GM19043 (cell line): ENCODE data around the gene HACL1.

Source experiments
- ATAC-seq: cut with Tn5 transposase; IDR thresholded peaks from one replicate; pipeline ENCODE4 v1.9.1; 2021; ENCODE audit warnings: low read depth; ENCODE audit not compliant: unreplicated experiment

Gene HACL1

DNA sequence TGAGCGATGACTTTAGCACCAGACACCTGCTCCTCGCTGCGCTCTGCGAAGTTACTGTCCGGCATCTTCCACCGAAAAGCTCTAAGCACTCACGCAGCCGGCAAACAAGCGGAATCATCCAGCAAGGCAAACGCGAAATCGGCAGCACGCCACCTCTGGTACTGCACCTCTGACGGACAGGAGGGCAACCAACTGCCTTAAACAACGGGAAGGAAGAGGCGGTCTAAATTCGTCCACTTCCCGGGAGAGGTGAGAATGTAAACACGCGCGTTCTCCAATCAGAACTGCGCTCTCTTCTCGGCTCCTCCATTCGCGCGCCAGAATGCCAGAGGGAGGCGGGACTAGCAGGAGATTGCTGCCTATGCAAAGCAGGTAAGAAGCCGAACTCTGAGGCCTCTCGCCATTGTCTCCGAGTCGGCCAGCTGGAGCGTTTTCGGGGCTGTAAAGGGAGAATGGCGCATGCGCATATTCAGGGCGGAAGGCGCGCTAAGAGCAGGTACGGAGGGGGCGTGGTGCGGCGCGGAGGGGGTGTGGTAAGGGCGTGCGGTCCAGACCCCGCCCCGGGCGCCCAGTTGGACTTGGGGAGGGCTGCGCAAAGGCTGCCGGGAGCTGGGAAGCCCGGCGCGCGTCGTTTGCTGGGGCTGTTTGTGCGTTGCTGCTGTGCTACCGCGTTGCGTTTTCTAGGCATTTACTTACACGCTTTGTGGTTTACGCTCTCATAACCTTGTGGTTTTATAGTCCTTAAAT lies at the start of gene HACL1, which contains the start of gene BTD:
Gene HACL1, minus strand, starts transcription at position 171 of the 747 bp plus-strand sequence. Its CDS starts 106 bp downstream, at position 65.
Gene BTD, plus strand, starts transcription at position 347 of the 747 bp plus-strand sequence. CDS start 33,695 bp downstream, outside the sequence.
- peak; percentile 94 for ATAC-seq

DNA sequence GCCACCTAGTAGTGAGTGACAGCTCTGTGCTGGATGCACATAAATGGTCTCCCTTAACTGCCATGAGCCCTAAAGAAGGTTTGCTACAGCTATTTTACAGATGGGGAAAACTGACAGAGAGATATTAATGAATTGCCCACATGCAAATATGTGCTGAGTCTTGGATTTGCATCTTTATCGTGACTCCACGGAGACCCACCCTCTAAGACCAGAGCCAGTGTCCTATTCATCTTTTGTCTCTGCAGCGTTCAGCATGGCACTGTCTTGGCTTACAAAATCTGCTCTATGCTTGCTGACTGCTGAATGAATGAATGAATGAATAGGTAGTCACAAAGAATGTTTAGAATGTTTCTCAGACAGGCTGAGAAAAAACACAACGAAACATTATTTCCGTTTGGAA lies 48.5 kb upstream of the HACL1 start:
- no peak for ATAC-seq

- no peak for ATAC-seq
Observed at GRCh38 chr3:15649341-15649740, 48.0 kb upstream of the HACL1 start.

DNA sequence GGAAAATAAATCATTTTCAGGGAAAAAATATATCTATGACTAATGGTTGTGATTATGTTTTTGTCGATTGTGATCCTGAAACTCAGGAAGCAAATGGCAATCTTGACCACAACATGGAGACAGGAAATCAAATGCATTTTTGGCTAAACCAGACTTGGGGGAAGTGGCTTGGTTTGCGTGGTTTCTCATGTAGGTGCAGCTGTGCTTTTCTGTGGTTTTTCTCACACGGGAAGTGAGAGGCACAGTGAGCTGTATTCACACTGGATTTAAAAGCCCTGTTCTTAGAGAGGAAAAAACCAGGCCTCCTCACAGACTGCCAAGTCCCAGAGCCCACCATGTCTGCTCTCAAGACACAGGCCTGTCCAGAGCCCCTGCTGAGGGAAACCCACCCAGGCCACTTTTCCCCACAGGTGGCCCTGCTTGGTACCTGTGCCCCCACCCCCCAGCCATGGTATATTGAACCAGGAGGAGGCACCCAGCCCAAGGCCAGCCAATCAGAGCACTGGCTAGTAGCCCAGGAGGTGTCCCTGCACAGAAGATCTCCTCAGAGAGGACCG lies 46.3 kb upstream of the HACL1 start:
- peak; percentile 94 for ATAC-seq

DNA sequence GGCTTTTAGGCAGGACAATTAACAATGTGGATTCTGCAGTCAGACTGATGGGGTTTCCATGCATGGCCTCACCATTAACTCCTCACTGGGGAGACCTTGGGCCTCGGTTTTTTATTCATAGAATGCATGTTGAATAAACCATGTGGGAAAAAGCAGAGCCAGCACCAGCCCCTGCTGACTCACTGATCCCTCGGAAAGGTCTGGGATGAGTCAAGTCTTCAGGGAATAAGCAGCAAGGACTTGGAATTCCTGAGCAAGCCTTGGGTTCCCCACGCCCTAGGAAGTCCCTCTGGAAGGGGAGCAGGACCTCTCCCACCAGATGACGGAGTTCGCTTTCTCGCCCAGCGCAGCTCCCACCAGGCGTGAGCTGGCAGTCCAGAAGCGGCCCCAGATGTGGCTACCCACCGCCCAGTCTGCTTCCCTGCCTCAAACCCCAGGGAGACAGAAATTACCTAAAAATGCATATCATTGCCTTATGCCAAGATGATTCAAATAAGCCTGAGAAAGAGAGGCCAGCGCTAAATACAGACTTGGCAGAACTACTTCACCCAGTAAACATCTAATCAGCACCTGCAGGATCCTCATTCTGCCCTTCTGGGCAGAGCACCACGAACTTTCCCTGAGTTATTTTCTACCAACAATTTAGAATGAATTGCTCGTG lies 45.6 kb upstream of the HACL1 start:
- ATAC-seq = no peak

GRCh38 chr3:15645740-15646501 lies 44.6 kb upstream of the HACL1 start:
- no peak for ATAC-seq

GRCh38 chr3:15645246-15645645 lies 43.9 kb upstream of the HACL1 start:
- ATAC-seq = no peak

GRCh38 chr3:15638891-15639262 lies 37.5 kb upstream of the HACL1 start:
- ATAC-seq = no peak

DNA sequence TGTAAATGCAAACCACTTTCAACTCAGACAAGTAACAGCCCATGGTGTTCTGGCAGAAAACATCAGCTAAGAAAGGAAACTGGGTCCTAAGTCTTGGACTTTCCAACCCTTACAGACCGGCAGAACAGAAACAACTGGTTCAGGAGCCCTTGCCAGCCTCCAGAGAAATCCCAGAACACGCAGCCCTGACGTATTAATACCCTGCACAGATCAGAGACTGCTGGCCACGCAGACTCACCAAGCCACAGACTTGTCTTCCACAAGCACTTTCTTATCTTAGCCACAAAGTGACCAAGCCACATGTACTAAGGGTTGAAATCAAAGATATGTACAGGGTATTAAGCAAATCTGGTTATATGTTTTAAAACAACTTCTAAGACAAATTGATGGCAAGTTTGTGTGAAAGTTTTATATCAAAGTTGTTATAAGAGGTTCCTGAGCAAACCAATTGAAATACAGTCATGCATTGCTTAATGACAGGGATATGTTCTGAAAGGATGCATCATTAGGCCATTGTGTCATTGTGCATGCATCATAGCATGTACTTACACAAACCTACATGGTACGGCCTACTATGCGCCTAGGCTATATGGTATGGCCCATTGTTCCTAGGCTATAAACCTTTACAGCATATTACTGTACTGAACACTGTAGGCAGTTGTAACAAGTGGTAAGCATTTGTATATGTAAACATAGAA lies 37.0 kb upstream of the HACL1 start:
- ATAC-seq = no peak

DNA sequence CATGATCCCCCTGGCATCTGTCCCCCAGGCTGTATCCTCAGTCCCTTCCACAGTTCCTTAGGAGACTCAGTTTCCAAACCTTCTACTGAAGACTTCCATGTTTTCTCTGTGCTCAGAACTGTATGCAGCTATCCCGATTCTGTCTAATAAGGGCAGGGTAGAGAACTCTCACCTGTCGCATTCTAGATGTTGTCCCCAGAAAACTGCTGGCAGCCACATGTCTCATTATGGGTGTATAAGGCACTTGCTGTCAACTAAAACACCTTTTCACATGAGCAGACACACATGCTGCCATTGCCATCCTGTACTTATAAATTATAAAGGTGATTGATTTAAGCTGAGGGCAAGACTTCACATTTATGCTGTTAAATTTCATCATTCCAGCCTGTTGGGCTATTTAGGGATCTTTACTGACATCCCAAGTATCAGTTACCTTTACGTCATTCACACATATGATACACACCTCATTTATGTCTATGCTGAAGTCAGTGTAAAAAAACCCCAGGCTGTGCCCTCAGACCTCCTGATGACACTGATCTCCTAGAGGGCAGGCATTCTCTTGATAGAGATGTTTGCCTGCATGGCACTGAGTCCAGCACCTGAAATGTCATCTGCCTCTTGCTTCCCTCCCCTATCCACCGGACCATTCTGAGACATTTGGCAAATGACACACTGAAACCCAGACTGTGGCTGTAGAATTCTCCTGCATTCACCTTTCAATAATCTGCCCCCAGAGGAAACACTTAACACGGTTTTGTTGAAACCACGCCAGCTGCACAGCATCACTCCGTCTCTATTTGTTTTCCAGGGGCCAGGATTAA lies 36.0 kb upstream of the HACL1 start:
- ATAC-seq = no peak

- ATAC-seq = peak; percentile 55
Observed at GRCh38 chr3:15636028-15636709, 34.8 kb upstream of the HACL1 start.

GRCh38 chr3:15635121-15635661 lies 33.8 kb upstream of the HACL1 start:
- ATAC-seq = no peak

DNA sequence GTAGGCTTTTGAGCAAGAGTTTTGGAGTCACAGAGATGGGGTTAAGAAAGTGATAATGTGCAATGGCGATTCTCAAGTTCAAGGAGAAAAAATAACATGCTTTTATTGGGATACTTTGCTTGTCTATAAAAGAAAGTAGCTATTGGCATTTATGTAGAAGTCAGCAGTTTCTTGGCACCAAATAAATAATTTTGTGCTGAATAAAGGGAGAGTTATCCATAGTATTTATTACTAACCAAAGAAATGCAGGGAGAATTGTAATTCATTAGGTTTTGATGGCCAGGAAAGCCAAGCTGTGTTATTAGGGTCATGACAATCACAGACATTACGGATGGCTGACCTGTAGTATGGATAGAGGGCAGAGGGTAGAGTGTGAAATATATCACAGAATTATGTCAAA lies 33.3 kb upstream of the HACL1 start:
- no peak for ATAC-seq

- no peak for ATAC-seq
Observed at GRCh38 chr3:15633766-15634598, 32.6 kb upstream of the HACL1 start.

DNA sequence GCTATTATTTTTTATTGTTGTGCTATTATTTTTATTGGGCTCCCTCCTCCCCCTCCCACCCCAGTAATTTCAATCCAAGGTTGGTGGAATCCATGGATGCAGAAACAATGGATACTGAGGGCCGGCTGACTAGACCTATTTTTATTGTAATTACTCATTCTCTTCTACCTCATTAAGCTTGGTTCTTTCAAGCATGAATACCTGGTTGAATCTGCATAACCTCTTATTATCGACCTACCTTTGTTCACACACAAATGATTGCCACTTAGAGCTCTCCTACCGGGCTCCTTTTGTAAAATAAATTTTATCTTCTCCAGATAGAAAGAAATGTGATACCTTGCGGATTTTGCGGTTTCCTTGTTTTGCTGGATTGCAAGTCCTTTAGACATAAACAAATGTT lies 31.8 kb upstream of the HACL1 start:
- ATAC-seq = no peak

GRCh38 chr3:15632212-15632580 lies 30.8 kb upstream of the HACL1 start:
- no peak for ATAC-seq

- no peak for ATAC-seq
Observed at GRCh38 chr3:15631426-15632211, 30.2 kb upstream of the HACL1 start.
